ENCODE results near the gene RAB42.

RAB42 gene

DNA sequence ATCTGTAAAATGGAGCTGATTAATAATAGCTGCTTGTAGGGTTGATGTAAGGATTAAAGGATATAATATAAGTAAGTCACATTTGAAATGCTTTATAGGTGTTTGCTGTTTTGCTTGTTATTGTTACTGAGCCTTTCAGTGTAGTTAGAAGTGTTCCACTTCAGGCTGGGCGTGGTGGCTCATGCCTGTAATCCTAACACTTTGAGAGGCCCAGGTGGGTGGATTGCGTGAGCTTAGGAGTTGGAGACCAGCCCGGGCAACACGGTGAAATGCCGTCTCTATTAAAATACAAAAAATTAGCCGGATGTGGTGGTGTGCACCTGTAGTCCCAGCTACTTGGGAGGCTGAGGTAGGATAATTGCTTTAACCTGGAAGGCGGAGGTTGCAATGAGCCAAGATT, 27.0 kb upstream of the RAB42 start:
- TF ChIP-seq, protein P1, sequence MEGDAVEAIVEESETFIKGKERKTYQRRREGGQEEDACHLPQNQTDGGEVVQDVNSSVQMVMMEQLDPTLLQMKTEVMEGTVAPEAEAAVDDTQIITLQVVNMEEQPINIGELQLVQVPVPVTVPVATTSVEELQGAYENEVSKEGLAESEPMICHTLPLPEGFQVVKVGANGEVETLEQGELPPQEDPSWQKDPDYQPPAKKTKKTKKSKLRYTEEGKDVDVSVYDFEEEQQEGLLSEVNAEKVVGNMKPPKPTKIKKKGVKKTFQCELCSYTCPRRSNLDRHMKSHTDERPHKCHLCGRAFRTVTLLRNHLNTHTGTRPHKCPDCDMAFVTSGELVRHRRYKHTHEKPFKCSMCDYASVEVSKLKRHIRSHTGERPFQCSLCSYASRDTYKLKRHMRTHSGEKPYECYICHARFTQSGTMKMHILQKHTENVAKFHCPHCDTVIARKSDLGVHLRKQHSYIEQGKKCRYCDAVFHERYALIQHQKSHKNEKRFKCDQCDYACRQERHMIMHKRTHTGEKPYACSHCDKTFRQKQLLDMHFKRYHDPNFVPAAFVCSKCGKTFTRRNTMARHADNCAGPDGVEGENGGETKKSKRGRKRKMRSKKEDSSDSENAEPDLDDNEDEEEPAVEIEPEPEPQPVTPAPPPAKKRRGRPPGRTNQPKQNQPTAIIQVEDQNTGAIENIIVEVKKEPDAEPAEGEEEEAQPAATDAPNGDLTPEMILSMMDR (IDR thresholded peaks at IDR 0.05), result no peak

DNA sequence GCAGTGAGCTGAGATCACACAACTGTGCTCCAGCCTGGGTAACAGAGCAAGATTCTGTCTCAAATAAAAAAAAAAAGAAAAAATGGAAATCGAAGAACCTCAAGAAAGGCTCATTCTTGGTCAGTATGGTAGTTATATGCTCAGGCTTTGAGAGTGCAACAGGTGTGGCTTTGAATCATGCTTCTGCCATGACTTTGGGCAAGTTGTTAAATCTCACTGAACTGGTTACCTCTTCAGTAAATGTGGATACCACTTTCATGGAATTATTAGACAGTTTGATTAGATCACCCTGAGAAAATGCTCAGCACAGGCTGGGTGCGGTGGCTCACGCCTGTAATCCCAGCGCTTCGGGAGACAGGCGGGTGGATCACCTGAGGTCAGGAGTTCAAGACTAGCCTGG, 26.3 kb upstream of the RAB42 start:
- TF ChIP-seq, protein P1 (IDR thresholded peaks at IDR 0.05), result no peak

DNA sequence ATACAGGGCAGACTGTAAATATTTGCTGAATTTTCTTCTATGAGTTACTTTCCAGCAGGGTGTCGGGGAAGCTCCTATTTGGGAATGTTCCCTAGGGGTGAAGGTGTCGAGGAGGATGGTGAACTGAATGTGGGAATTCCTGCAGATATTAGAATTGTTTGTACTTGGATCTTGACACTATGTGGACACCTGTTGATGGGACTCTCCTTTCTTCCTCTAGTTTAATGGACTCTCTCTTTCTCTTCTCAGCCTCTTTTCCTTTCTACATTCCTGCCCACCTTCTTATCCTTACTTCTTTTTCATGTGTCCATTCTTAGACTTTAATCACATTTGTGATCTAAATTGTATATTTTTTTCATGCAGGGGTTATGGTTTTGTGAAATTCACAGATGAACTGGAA, 25.1 kb upstream of the RAB42 start:
- TF ChIP-seq, protein P1 (IDR thresholded peaks at IDR 0.05), result no peak

DNA sequence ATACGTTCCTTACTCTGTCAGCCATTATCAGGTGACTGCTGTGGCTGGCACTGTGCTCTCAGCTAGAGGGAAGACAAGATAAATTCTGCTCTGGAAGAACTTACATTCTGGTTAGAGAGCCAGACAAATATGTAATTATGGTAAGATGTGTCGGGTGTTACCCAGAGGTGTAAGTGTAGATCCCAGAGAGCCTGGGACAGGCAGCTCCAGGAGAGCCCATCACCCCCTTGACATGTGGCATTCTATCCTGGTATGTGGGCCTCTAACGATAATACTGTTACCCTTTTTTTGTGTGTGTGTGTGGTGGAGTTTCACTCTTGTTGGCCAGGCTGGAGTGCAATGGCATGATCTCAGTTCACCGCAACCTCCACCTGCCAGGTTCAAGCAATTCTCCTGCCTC, 20.2 kb upstream of the RAB42 start:
- TF ChIP-seq, protein P1 (IDR thresholded peaks at IDR 0.05), result no peak

DNA sequence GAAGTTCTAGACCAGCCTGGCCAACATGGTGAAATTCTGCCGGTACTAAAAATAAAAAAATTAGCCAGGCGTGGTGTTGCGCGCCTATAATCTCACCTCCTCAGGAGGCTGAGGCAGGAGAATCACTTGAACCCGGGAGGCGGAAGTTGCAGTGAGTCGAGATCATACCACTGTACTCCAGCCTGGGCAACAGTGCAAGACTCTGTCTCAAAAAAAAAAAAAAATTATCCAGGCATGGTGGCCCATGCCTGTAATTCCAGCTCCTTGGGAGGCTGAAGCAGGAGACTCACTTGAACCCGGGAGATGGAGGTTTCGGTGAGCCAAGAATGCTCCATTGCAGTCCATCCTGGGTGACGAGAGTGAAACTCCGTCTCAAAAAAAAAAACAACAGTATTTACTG, 18.5 kb upstream of the RAB42 start:
- TF ChIP-seq, protein P1 (IDR thresholded peaks at IDR 0.05), result no peak

DNA sequence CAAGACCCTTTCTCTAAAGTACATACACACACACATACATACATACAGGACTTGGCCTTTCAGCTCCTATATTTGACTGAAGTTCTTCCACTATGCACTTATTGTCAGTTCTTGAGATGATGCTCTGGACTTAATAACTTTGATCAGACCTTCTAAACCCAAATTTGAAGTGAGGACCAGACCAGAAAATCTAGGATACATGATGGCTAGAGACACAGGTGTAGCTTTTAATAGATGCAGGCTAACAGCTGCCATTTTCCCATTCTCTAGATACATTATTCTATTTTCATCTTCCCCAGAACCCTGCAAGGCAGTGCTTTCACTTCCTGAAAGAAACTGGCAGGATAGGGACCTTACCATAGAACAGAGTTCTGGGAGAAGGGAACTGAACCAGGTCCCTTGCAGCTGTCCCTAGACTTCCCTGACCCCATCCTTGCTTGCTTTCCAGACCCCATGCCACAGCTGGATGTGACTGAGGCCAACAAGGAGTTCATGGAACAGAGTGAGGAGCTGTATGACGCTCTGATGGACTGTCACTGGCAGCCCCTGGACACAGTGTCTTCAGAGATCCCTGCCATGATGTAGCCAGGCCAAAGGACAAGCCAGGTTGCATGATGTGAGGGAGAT, 14.9 kb upstream of the RAB42 start:
- TF ChIP-seq, protein P1 (IDR thresholded peaks at IDR 0.05), result no peak

DNA sequence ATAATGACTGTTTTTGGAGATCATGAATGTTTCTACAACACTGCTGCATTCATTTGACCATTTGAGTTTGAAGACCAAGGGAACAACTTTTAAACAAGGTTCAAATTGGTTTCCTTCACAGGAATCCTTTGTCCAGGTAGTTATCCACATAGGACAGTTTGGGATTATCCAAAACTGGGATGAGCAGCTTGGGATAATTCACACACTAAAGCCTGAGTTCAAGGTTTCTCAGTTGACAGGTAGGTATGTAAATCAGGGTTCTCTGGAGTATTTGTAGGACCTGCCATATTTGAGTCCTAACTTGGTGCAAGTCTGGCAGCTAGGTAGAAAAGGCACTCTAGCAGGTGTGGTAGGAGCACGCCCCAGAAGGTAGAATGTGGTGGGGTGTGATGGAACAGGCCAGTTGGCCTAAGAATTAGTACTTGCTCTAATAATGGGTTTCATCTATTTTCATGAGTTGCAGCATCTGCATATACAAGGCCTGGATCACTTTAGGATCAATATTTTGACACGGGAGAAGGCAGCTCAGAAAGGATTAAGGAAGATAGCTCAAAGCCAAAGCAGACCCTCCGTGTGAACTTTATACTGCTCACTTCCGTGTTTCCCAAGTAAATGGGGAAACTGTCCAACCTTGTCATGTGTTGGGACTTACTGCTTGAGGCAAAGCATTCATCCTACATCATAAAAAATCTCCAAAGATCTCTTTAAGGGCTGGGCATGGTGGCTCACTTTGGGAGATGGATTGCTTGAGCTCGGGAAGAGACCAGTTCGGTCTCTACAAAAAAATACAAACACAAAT, 14.1 kb upstream of the RAB42 start:
- TF ChIP-seq, protein P1 (IDR thresholded peaks at IDR 0.05), result no peak

Measured in LNCAP (cell line).